NCI-H1436 treated with DMSO at 0.1 percent for 48 hours (cell line): ENCODE data around the gene PNPLA4.

ENCODE experiments used
- DNase-seq: peaks from one replicate; lab custom pipeline; 2025; lab: John Stamatoyannopoulos, UW

Gene PNPLA4

GRCh38 chrX:7872042-7872441 lies 55.2 kb downstream of the PNPLA4 start:
- no peak for DNase-seq

- no peak for DNase-seq
Measured at GRCh38 chrX:7852166-7852565, 75.0 kb downstream of the PNPLA4 start.
